NCI-H446 (cell line): ENCODE measurements around the gene ACTN3.
A peak's percentile ranks its signal among the peaks of the same experiment; 100 is the strongest.
"Not testable (repeated sequence)": the region's sequence is repeated elsewhere in the genome, so short reads cannot be mapped to it uniquely, and the experiment has no call there.

Source experiments
- DNase-seq, 2 experiments: peaks; one replicate each; lab custom pipeline; 2025; lab: John Stamatoyannopoulos, UW

ACTN3 gene

GRCh38 chr11:66566221-66566620 lies 19.5 kb downstream of the ACTN3 start:
- no peak for DNase-seq

GRCh38 chr11:66567787-66568123 lies 21.1 kb downstream of the ACTN3 start:
- DNase-seq = no peak

GRCh38 chr11:66568124-66568916 lies 21.6 kb downstream of the ACTN3 start, which contains the start of gene CTSF:
CTSF (minus strand) TSS chr11:66568606; CDS start chr11:66568486, 120 bp downstream.
- peak; percentile 53 to 86 for DNase-seq

GRCh38 chr11:66569076-66569475 lies 22.4 kb downstream of the ACTN3 start:
- DNase-seq = no peak

GRCh38 chr11:66570079-66570849 lies 23.6 kb downstream of the ACTN3 start:
- DNase-seq = no peak

GRCh38 chr11:66570850-66571180 lies 24.1 kb downstream of the ACTN3 start:
- DNase-seq = no peak

GRCh38 chr11:66579017-66579606 lies 32.4 kb downstream of the ACTN3 start:
- DNase-seq = peak; percentile 47 to 77

GRCh38 chr11:66580803-66581202 lies 34.1 kb downstream of the ACTN3 start:
- DNase-seq = no peak

GRCh38 chr11:66581261-66581660 lies 34.6 kb downstream of the ACTN3 start:
- DNase-seq = no peak

GRCh38 chr11:66582565-66583147 lies 36.0 kb downstream of the ACTN3 start:
- DNase-seq = not testable (repeated sequence)

- not testable (repeated sequence) for DNase-seq
Observed at GRCh38 chr11:66585447-66585846, 38.7 kb downstream of the ACTN3 start.

- no peak for DNase-seq
Observed at GRCh38 chr11:66586136-66586535, 39.4 kb downstream of the ACTN3 start.

GRCh38 chr11:66589315-66589714 lies 42.6 kb downstream of the ACTN3 start:
- not testable (repeated sequence) for DNase-seq

- no peak for DNase-seq
Observed at GRCh38 chr11:66589996-66590675, 43.4 kb downstream of the ACTN3 start.

- no peak for DNase-seq
Observed at GRCh38 chr11:66591175-66591574, 44.5 kb downstream of the ACTN3 start.

GRCh38 chr11:66592457-66593302 lies 46.0 kb downstream of the ACTN3 start, which contains the start of the genes CCDC87 and CCS:
CCDC87 (minus strand) TSS chr11:66593063; CDS start chr11:66593015, 48 bp downstream.
CCS (plus strand) TSS chr11:66593185; CDS start chr11:66593262, 77 bp downstream.
- peak; percentile 92 to 98 for DNase-seq

- no peak for DNase-seq
Observed at GRCh38 chr11:66593303-66593635, 46.6 kb downstream of the ACTN3 start.

GRCh38 chr11:66593650-66594049 lies 46.9 kb downstream of the ACTN3 start:
- no peak for DNase-seq

- peak in 1 of 2 experiments; percentile 72 for DNase-seq
Observed at GRCh38 chr11:66595245-66595904, 48.7 kb downstream of the ACTN3 start.

GRCh38 chr11:66598993-66599392 lies 52.3 kb downstream of the ACTN3 start:
- DNase-seq = no peak
